HepG2 (cell line): ENCODE data around the gene MAP3K2. TPM values are rescaled to one million over a fixed set of nuclear protein-coding genes. Genes with fewer than 3 reads are reported as not detected.

Experiments used
- ARNTL ChIP-seq: sonication (generic); formaldehyde crosslinking; IDR thresholded peaks from 2 replicates; pipeline ENCODE4 v1.4.0; 2020; ENCODE audit warnings: mild to moderate bottlenecking, missing genetic modification reagents
- ATF3 ChIP-seq: sonication (generic); formaldehyde crosslinking; IDR thresholded peaks from 2 replicates; pipeline ENCODE4 v1.4.0; 2020; ENCODE audit warnings: missing genetic modification reagents
- ETV5 ChIP-seq: IDR thresholded peaks from 2 replicates; pipeline ENCODE4 v1.6.1; 2018; ENCODE audit warnings: missing biosample characterization, missing genetic modification reagents, inconsistent platforms, borderline replicate concordance
- GABPB1 ChIP-seq: IDR thresholded peaks from 2 replicates; pipeline ENCODE4 v1.6.1; 2016; ENCODE audit warnings: mild to moderate bottlenecking, missing genetic modification reagents, moderate library complexity, missing compliant biosample characterization
- HMGA1 ChIP-seq: sonication (generic); formaldehyde crosslinking; conservative IDR thresholded peaks from 2 replicates; pipeline ENCODE4 v1.4.0; 2020; ENCODE audit warnings: missing genetic modification reagents
- IRF1 ChIP-seq: sonication (generic); formaldehyde crosslinking; IDR thresholded peaks from 2 replicates; pipeline ENCODE4 v1.4.0; 2020; ENCODE audit warnings: low read depth, mild to moderate bottlenecking, missing genetic modification reagents
- ISX ChIP-seq: sonication (generic); formaldehyde crosslinking; conservative IDR thresholded peaks from 2 replicates; pipeline ENCODE4 v1.5.0; 2020; ENCODE audit warnings: missing genetic modification reagents
- KLF9 ChIP-seq: IDR thresholded peaks from 2 replicates; pipeline ENCODE4 v1.6.1; 2016; ENCODE audit warnings: low read depth
- MBNL3 ChIP-seq: fragments of 250-450 bp; sonication (Bioruptor Pico); conservative IDR thresholded peaks from 2 replicates; pipeline ENCODE4 v1.8.0; 2022; ENCODE audit warnings: mild to moderate bottlenecking, inconsistent platforms
- MED1 ChIP-seq: sonication (generic); formaldehyde crosslinking; IDR thresholded peaks from 2 replicates; pipeline ENCODE4 v1.4.0; 2020; ENCODE audit warnings: missing genetic modification reagents
- MNT ChIP-seq: fragments of 450-650 bp; IDR thresholded peaks from 2 replicates; pipeline ENCODE4 v1.6.1; 2016
- MTA1 ChIP-seq: sonication (generic); formaldehyde crosslinking; IDR thresholded peaks from 2 replicates; pipeline ENCODE4 v1.4.0; 2020; ENCODE audit warnings: missing genetic modification reagents, mild to moderate bottlenecking, borderline replicate concordance
- MTF2 ChIP-seq: sonication (generic); formaldehyde crosslinking; IDR thresholded peaks from 2 replicates; pipeline ENCODE4 v1.5.0; 2020; ENCODE audit warnings: missing genetic modification reagents, borderline replicate concordance
- NR3C1 ChIP-seq: sonication (generic); formaldehyde crosslinking; IDR thresholded peaks from 2 replicates; pipeline ENCODE4 v1.4.0; 2020; ENCODE audit warnings: missing genetic modification reagents
- TCF7 ChIP-seq: sonication (generic); IDR thresholded peaks from 2 replicates; pipeline ENCODE4 v1.6.1; 2016; ENCODE audit warnings: antibody characterized with exemption, low read depth
- ZBTB26 ChIP-seq: IDR thresholded peaks from 2 replicates; pipeline ENCODE4 v1.6.1; 2016; ENCODE audit warnings: missing compliant biosample characterization, missing genetic modification reagents, borderline replicate concordance
- ZBTB49 ChIP-seq: sonication (generic); formaldehyde crosslinking; IDR thresholded peaks from 2 replicates; pipeline ENCODE4 v1.4.0; 2020; ENCODE audit warnings: missing genetic modification reagents, borderline replicate concordance
- ZNF547 ChIP-seq: sonication (generic); formaldehyde crosslinking; IDR thresholded peaks from 2 replicates; pipeline ENCODE4 v1.5.1; 2020; ENCODE audit warnings: mild to moderate bottlenecking, missing genetic modification reagents
- ZNF577 ChIP-seq: sonication (generic); formaldehyde crosslinking; IDR thresholded peaks from 2 replicates; pipeline ENCODE4 v1.4.0; 2020; ENCODE audit warnings: mild to moderate bottlenecking, low read depth, missing genetic modification reagents, borderline replicate concordance
- ZNF800 ChIP-seq: sonication (generic); formaldehyde crosslinking; IDR thresholded peaks from 2 replicates; pipeline ENCODE4 v1.4.0; 2020; ENCODE audit warnings: missing genetic modification reagents
- ZNF850 ChIP-seq: sonication (generic); formaldehyde crosslinking; conservative IDR thresholded peaks from 2 replicates; pipeline ENCODE4 v1.9.0; 2021; ENCODE audit warnings: mild to moderate bottlenecking, missing genetic modification reagents
- polyA plus RNA-seq, 8 experiments: library from polyadenylated mRNA; depleted of rRNA in 3 of 8; stranded (reverse) in 7 of 8; unstranded in 1 of 8; fragments of >200 nt; fragmentation: Illumina TruSeq in 4 of 8; extraction: Trizol in 4 of 8; gene quantifications; 2 replicates each; pipeline versions ENCODE4 v1.2.1 to v1.2.3, GENCODE V29; 2011 to 2016; ENCODE audit warnings: low read depth in 4 of 8, missing spikeins in 1 of 8, mixed read lengths in 1 of 8; ENCODE audit not compliant: insufficient read depth in 1 of 8
- total RNA-seq, 5 experiments: library from RNA; depleted of rRNA; stranded (reverse); fragments of >200 nt; fragmentation: Illumina TruSeq; extraction: Trizol; gene quantifications; 2 replicates each; pipeline ENCODE4 v1.2.3, GENCODE V29; 2016; ENCODE audit warnings: low read depth in 1 of 5

MAP3K2 gene
- total and polyA plus RNA-seq, 2 of the 13 experiments (the other 11 are each of a cell fraction or from before 2014, with no cell fraction given) = 12.2 to 37.2 TPM

- peak; percentile 40; the same call in 1 of the 2 replicates for TF ChIP-seq ATF3
- 0 out of 2 replicates have a peak, but pooled peaks have one; percentile 64 for TF ChIP-seq MTA1
- no peak for TF ChIP-seq ZNF577 (CRISPR knock-in tag)
- TF ChIP-seq ZNF547 (CRISPR knock-in tag) = no peak
- no peak for TF ChIP-seq ZBTB49 (CRISPR knock-in tag)
- no peak for TF ChIP-seq ISX
- no peak; the same call in 1 of the 2 replicates for TF ChIP-seq TCF7
- no peak for TF ChIP-seq NR3C1
- TF ChIP-seq MED1 (CRISPR knock-in tag) = peak; percentile 77
- peak; percentile 26; the same call in 1 of the 2 replicates for TF ChIP-seq ETV5 (CRISPR knock-in tag)
- no peak for TF ChIP-seq ZNF850 (CRISPR knock-in tag)
- no peak for TF ChIP-seq ZNF800 (CRISPR knock-in tag)
- no peak for TF ChIP-seq KLF9
- TF ChIP-seq MTF2 = no peak
- no peak for TF ChIP-seq MNT
- peak; percentile 23; the same call in 1 of the 2 replicates for TF ChIP-seq ZBTB26 (CRISPR knock-in tag)
- no peak for TF ChIP-seq MBNL3 (CRISPR knock-in tag)
- no peak for TF ChIP-seq GABPB1 (CRISPR knock-in tag)
- no peak for TF ChIP-seq HMGA1 (CRISPR knock-in tag)
- TF ChIP-seq ARNTL (CRISPR knock-in tag) = peak; percentile 69; the same call in 1 of the 2 replicates
- TF ChIP-seq IRF1 = no peak
These were observed 27.1 kb upstream of the MAP3K2 start (continued) for GRCh38 chr2:127414638-127415592.
